ENCODE data around the gene FAM9C.
"Not testable (repeated sequence)": the region's sequence is repeated elsewhere in the genome, so short reads cannot be mapped to it uniquely, and the experiment has no call there.

Gene FAM9C

DNA sequence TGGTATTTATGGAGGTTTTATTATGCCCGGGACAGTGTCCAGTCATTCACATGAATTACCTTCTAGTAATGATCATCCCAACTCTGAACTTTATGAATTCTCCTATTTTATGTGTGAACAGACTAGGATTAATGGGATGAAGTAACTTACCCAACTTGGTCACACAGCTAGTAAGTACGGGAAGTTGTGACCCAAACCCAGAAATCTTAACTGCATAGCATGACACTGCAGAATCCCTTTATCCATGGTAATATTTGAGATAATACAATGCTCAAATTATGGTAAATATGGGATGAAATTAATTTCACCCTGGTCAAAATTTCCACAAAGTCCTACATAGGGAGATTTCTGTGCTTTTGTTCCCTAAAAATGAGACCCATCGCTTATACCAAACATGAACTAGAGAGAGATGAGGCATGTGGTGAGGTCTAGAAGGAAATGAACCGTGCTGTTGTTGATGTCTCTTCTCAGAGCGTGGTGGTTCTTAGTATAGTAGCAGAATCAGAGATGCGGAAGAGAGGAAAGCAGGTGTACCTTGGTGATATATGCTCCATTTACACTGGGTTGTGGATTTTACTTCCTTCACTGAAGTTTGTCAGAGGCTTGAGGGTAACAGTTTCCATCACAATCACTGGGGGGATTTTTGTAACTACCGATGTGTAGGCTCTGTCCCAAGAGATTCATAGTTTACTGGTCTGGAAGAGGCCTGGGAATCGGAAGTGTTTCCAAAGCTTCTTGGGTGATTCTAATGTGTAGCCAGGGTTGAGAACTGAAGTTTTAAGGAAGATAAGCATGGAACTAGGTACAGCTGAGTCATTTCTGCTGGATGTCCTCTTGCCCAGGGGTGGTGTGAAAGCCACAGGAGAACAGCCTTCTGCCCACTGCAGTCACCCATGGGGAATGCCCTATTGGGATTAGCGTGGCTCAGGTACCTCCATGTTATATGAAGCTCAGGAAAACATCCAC lies 30.2 kb upstream of the FAM9C start:
- no peak for DNase-seq

DNA sequence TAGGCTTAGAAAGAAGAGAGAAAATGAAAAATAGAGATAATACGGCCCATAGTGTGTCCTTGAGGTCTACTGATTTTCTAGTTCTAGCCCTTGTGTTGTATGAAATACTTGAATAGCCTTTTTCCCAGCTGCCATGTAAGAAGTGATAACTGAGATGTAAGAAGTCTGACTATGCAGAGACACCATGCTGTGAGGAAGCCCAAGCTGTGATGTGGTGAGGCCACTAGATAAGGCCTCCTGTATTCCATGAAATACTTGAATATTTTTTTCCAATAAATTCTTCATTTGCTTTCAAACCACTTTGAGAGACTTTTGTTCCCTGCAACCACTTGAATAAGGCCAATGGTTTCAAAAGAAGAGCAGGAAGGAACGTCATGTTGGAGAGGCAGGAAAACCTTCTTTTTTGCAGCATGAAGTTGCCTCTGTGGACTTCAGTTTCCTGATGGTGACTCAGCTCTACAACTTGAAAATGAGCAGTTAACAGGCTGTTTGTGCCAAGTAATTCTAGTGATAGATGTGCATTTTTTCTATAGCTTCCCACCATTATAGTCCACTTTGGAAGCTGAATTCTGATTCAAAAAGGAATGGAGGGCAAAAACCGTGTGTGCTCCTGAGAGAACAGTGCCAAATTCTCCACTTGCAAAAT lies 25.5 kb upstream of the FAM9C start:
- no peak for DNase-seq

DNA sequence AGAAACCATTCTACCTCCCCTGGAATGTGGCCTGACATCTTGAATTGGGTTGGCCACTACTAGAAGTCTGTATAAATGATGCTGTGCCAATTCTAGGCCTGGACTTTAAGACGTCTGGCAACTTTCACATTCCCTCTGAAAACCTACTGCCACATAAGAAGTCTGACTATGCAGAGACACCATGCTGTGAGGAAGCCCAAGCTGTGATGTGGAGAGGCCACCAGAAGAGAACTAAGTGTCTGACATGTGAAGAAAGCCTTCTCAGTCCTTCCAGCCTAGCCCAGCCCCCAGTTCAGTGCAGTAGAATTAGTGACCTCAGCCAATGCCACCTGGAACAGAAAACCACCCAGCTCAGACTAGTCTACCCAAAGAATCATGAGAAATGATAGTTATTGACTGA lies 24.2 kb upstream of the FAM9C start:
- DNase-seq, result no peak

DNA sequence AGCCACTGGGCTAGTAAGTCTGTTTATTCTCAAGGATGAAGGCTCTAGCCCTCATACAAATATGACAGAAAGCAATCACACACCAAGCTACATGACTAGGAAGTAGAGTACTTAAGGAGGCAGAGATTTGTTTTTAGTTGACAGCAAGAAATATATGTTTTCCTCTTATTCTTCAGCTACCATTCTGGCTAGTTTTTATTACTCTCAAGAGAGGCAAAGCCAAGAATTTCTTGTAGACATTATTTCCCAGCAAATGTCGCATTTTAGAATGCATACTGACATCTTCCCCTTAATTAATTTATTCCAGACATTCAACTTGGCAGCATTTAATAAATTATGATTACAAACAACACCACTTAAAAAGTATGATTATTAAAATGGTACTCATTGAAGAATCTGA lies 23.4 kb upstream of the FAM9C start:
- DNase-seq, result no peak

DNA sequence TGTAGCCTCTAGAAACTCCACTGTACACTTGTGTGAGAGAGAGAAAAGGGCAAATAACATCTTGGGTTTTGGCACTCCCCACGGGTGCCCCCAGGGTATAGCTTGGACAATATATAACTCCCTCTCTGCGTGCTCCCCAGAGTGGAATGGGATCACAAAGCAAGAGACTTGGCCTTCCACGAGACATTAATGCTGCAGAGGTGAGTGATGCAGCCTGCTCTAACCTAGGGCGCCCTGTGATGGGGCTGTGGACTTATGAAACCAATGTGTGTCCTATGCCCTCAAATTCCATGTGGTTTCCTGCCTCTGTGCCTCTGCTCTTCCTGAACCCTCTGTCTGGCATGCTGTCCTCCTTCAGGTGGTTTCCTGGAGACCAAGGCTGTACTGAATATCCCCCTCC lies 22.0 kb upstream of the FAM9C start:
- DNase-seq, result no peak

DNA sequence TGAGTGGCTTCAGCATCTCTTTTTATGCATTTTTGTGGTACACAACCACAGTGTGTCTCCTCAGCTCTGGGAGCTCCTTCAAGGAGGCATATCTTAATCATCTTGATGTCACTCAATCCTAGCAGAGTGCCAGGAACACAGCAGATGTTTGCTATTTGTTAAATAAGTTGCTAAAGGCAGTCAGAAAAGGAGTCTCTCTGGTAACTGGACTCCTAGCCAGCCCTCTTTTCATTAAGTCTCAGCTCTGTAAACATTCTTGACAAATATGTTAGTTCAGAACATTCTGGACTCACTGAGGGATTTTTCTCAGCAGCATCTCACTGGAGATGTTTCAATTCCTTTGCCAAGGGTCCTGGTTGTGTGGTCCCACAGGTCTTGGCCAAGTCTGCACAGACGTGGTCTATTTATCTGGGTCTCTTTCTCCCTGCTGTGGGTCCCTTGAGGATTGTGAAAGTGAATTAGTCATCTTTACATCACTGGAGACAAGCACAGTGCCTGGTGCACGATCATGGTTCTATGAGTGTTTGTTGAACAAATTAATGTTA lies 20.3 kb upstream of the FAM9C start:
- DNase-seq, result no peak

DNA sequence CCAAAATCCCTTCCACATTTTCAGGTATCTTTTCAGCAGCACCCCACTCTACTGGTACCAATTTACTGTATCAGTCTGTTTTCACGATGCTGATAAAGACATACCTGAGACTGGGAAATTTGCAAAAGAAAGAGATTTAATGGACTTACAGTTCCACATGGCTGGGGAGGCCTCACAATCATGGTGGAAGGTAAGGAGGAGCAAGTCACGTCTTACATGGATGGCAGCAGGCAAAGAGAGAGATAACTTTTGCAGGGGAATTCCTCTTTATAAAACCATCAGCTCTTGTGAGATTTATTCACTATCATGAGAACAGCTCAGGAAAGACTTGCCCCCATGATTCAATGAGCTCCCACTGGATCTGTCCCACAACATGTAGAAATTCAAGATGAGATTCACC lies 18.7 kb upstream of the FAM9C start:
- not testable (repeated sequence) for DNase-seq

DNA sequence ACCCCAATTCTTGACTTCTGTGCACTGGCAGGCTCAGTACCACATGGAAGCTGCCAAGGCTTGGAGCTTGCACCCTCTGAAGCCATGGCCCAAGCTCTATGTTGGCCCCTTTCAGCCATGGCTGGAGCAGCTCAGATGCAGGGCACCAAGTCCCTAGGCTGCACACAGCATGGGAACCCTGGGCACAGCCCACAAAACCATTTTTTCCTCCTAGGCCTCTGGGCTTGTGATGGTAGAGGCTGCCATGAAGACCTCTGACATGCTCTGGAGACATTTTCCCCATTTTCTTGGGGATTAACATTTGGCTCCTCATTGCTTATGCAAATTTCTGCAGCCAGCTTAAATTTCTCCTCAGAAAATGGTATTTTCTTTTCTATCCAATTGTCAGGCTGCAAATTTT lies 17.9 kb upstream of the FAM9C start:
- DNase-seq, result not testable (repeated sequence)

DNA sequence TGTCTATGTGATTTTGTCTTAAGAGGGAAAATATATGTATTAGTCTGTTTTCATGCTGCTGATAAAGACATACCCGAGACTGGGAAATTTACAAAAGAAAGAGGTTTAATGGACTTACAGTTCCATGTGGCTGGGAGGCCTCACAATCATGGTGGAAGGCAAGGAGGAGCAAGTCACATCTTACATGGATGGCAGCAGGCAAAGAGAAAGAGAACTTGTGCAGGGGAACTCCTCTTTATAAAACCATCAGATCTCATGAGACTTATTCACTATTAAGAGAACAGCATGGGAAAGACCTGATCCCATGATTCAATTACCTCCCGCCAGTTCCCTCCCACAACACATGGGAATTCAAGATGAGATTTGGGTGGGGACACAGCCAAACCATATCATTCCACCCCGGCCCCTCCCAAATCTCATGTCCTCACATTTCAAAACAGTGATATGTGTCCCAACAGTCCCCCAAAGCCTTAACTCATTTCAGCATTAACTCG lies 16.8 kb upstream of the FAM9C start:
- DNase-seq, result not testable (repeated sequence)

DNA sequence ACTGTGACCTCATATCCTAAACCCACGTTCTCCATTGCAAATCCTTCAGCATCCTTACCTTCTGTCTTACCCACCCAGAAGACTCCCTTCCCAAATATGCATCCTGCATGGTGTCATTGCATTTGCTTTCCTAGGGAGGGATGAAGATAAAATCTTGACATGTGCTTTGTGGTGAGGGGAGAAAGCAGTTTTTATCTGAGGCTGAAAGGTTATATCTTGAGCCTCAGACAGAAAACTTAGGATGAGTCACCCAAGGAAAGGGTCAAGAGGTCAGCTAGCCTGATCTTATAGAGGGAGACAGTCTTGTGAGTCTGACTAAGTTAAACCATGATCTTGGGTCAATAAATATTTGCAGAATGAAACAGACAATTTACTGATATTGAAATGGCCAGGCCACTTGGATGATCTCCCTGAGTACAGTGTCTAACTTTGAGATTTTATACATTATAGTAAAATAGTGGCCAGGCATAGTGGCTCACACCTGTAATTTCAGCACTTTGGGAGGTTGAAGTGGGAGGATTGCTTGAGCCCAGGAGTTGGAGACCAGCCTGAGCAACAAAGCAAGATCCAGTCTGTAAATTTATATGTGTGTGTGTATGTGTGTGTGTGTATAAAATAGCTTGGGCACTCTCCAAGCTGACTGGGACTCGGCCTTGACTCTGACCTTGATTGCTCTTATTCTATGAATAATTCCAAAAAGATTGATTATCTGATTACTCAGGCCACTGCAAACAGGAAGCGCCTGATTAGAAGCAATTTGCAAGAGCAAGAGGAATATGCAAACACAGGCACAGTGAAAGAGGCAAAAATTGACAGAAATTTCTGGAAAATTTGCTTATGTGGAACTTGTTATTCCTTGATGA lies 15.4 kb upstream of the FAM9C start:
- no peak for DNase-seq

DNA sequence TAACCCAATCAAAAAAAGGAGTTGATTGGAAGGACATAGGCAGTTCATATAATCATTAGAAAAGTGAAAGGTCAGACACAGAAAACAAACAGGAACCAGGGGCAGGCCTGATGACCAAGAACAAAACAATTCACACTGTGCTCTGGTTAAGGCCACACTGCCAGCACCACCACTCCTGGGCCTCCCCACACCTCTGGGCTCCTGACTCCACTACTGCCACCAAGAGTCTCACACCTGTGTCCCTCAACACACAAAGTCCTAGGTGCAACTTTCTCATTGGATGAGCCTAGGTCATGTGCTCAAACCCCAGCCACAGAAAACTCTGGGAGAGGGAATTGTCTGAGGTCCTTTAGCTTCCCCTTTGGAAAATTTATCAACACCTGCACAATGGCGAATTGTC lies 11.1 kb upstream of the FAM9C start:
- no peak for DNase-seq

DNA sequence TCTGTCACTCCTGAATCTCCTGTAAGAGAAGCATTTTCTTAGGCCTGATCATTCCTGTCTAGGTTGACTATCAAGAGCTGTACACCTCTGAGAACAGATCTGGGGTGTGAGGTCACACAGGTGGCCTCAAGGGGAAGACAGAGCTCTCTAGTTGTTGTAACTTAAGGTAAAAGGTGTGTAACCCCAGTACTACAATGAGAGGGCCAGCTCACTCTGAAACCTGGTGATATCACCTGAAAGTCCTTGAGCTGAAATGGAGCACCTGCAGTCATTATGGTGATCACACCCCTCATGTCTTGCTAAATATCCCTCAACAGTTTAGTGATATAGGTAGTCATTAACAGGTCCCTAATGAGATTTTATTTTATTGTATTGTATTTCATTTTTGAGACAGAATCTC lies 8.8 kb upstream of the FAM9C start:
- DNase-seq, result no peak

DNA sequence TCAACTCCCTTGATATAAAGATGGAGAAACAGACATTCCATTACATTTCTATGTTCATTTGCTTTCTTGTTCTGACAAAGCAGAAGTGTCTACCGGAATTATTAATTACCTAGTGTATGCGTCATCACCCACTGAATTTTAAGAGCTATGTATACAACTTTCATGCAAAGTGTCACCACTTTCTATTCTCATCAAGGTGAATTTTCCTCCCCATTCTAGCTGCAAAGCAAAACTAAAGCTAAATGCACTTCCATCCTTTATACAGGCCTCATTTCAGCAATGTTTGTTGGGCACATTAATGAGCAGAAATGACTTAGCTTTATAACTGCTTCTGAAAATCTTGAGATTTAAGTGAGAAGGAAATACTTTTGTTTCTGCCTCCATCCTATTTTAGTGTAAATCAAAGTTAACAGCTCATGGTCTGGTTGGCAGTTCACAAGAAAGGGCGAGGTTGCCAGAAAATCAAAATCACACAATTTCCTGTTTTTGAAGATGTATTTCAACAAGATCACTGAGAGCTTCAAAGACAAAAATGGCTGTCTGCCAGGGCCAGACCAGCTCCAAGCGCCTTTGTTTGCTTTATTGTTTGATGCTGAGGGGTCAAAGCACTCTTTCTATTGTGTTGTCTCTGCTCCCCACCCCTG lies 7.2 kb upstream of the FAM9C start:
- DNase-seq, result no peak

DNA sequence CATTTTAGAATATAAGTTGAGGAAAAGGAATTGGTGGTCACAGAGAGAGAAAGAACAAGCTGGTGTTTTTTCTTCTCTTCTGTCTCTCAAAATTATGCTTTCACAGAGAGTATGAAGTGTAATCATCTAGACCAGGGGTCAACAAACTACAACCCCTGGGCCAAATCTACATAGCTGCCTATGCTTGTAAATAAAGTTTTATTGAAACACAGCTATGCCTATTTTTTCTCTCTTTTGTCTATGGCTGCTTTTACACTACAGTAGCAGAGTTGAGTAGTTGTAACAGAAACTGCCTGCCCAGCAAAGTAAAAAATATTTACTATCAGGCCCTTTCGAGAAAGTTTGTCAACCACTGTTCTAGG lies 6.7 kb upstream of the FAM9C start:
- no peak for DNase-seq

DNA sequence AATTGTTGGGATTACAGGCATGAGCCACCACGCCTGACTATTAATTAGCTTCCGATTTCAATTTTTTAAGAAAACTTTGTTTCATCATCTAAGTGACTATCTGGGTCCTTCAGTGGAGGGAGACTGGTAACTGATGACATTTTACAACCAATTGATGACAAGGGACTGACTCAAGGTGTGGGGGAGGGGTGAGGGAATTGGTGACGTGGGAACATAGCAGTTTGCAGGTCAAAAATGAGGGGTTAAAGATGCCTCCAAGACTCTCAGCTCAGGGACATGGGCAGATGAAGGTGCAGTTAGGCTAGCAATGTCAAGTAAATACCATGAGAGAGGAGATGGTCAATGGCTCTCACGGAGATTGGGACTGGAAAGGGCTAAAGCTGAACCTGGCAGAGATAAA lies 5.7 kb upstream of the FAM9C start:
- DNase-seq, result no peak

DNA sequence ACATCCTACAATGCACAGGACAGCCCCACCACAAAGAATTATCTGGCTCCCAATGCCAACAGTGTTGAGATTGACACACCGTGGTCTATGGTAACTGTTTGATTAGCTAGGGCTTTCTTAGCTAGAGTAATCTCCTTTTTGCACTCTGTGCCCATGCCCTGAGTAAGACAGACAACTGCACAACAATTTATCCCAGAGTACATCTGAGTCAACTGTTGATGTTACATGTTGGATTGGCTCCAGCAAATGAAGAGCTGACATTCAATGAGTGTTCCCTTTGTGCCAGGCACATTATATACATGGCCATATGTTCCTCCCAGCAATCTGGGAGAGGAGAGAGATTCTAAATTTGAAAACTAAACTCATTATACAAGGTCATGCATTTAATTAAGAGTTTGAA lies 3.9 kb upstream of the FAM9C start:
- no peak for DNase-seq

DNA sequence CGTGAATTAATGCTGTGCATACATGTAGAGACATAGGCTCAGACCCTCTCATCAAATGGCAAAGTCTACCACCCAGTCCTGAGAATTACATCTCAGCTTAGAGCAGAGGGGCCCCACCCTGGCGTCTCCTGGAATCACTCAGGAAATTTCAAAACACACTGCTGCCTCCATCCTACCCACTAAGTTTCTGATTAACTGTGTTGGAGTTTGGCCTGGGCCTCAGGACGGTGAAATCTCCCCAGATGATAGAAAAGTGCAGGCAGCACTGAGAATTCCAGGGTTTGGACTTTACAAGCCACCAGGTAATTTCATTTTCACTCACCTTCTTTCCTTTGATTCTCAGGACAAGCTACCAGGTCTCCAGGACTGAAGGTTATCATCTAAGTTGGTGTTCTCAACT lies 3.3 kb upstream of the FAM9C start:
- DNase-seq, result no peak

DNA sequence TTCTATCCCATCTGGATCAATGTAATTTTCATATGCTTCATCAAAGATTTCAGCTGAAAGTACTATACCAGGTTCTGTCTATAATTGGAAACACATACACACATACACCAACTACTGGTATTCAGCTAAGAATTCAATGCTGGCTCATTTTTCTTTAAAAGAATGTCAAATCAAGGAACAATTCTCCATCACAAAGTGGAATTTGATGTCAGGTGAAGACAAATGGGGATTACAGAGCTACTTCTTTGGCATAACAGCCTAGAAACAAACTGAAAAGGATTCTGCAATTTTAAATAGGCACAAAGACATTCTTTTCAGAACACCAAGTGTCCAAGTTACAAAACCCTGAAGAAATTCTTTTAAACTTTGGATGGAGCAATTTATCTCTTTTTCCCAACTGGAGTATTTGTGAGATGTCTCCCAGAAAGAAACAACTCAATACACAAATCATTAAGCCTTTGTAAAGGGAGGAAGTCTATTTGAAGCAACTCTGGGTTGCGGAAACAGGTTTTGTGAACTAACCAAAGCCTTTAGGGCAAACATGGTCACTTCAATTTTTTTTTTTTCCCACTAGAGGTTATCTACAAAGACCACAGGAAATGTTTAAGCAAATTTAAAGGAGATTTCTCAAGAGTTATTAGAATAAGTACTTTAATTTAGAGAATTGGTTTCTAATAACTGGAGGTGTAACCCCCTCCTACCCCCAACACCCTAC lies 1.9 kb upstream of the FAM9C start:
- no peak for DNase-seq

DNA sequence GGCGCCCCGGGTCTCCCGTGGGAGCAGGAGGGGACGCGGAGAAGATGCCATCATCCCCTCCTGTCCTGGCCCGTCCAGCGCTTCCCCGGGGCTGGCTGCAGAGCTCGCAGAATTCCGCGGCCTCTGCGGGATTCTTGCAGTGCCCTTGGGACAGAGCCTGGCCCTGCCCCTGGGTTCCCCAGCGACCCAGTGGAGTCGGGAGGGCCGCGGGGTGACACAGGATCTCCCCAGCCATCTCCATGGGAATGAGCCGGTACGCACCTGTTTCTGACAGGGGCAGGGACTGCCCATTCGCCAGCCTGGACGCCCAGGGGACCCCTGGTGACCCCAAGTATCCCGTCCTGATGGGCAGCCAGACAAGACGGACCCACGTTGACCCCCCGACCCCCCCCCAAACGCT lies 482 bp downstream of the FAM9C start:
- DNase-seq, result no peak

DNA sequence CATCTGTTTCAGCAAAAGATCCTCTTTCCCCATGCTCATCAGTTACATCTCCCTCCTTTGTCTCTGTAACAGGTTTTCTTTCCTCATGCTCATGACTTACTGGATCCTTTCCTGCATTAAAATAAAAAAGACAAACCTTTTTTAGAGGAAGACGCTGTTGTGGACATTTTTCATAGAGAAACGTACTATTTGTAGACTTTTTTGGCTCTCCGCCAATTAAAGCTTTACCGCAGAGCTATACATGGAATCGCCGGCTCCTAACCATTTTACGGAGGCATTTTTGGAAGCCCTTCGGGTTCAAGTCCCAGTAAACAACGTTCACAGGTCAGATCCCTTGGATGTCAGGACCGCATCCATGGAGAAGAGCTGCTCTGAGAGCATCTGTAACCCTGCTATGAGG lies 1.3 kb downstream of the FAM9C start:
- DNase-seq, result no peak

DNA sequence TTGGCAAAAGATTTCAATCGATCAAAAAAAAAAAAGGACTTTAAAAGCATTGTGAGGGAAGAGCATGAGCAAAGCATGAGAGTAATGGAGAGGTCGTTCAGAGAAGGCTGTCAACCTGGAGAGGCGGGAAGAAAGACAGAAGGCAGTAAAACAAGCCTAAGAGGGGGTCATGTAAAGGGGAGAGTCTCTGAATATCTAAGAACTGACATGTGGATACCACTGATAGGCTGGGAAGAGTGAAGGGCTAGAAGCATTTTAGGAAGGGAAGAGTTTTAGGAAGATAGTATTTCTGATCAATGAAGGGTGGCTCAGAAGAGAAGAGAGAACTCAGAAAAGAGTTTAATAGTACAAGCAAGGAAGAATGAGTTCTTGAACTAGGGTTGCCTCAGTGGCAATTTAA lies 7.5 kb downstream of the FAM9C start:
- DNase-seq, result no peak

DNA sequence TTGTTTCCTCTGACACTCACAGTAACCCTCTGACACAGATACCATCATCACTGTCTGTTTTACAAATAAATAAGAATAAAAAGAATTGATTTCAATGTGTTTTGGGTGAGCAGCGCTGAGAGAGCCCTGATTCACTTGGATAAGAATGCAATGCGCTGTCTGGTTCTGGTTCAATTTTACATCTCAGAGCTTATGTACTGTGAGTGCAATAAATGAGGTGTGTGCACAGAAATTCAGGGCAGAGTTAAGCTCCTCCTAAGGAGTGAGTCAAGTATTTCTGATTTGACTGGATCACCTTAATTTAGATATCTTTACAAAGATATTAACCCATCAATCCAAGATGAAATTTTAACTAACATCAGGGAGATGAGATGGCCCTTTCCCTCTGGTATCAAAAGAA lies 11.2 kb downstream of the FAM9C start:
- no peak for DNase-seq

Measured in NCI-H2029 (cell line).